ENCODE results near the gene ARID2.
A peak's percentile ranks its signal among the peaks of the same experiment; 100 is the strongest.

The ARID2 gene

GRCh38 chr12:45877069-45877468 is 147.6 kb downstream of the ARID2 start:
- DNase-seq = no peak

GRCh38 chr12:45878630-45879255 is 149.2 kb downstream of the ARID2 start:
- DNase-seq = no peak

- no peak for DNase-seq
Observed at GRCh38 chr12:45879363-45879895, 149.9 kb downstream of the ARID2 start.

GRCh38 chr12:45880533-45880932 is 151.0 kb downstream of the ARID2 start:
- no peak for DNase-seq

- no peak for DNase-seq
Observed at GRCh38 chr12:45883187-45883586, 153.7 kb downstream of the ARID2 start.

- no peak for DNase-seq
Observed at GRCh38 chr12:45886685-45887084, 157.2 kb downstream of the ARID2 start.

GRCh38 chr12:45887544-45887943 is 158.0 kb downstream of the ARID2 start:
- no peak for DNase-seq

- no peak for DNase-seq
Observed at GRCh38 chr12:45890276-45890675, 160.8 kb downstream of the ARID2 start.

- DNase-seq = no peak
Observed at GRCh38 chr12:45893240-45893639, 163.7 kb downstream of the ARID2 start.

GRCh38 chr12:45895961-45896360 is 166.5 kb downstream of the ARID2 start:
- no peak for DNase-seq

GRCh38 chr12:45898094-45898493 is 168.6 kb downstream of the ARID2 start:
- DNase-seq = no peak

- DNase-seq = peak; percentile 11 to 47 (median 33)
Observed at GRCh38 chr12:45907955-45908354, 178.4 kb downstream of the ARID2 start.

GRCh38 chr12:45909041-45909713 is 179.7 kb downstream of the ARID2 start:
- DNase-seq = no peak

GRCh38 chr12:45912774-45913173 is 183.3 kb downstream of the ARID2 start:
- DNase-seq = no peak

GRCh38 chr12:45913631-45914030 is 184.1 kb downstream of the ARID2 start:
- no peak for DNase-seq

- DNase-seq = peak in 3 of 4 experiments; percentile 4 to 11 (median 9)
Observed at GRCh38 chr12:45914090-45914489, 184.6 kb downstream of the ARID2 start.

GRCh38 chr12:45915405-45915804 is 185.9 kb downstream of the ARID2 start:
- no peak for DNase-seq

- DNase-seq = no peak
Observed at GRCh38 chr12:45918818-45919217, 189.3 kb downstream of the ARID2 start.

- no peak for DNase-seq
Observed at GRCh38 chr12:45928309-45928708, 198.8 kb downstream of the ARID2 start.

GRCh38 chr12:45930369-45930768 is 200.9 kb downstream of the ARID2 start:
- no peak for DNase-seq

GRCh38 chr12:45933504-45933903 is 204.0 kb downstream of the ARID2 start:
- no peak for DNase-seq

- no peak for DNase-seq
Observed at GRCh38 chr12:45934956-45935355, 205.4 kb downstream of the ARID2 start.

- no peak for DNase-seq
Observed at GRCh38 chr12:45938566-45938965, 209.1 kb downstream of the ARID2 start.

GRCh38 chr12:45939759-45940158 is 210.3 kb downstream of the ARID2 start:
- no peak for DNase-seq
